ENCODE results near the gene LMAN1L.

DNA sequence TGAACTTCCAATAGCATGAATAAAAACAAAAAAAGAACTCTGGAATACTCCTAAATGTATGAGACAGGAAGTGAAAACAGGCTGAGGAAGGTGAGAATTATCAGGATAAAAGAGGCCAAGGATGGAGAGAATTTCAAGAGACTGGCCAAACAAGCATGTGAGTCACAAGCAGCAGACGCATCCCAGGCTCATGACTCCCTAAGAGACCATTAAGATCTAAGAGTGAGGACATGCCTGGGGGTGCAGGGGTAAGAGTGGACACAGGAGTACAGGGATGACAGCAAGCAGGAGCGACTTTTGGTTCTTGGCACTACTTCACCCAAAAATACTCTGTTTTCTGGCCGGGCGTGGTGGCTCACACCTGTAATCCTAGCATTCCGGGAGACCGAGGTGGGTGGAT is 53.5 kb downstream of the LMAN1L start:
- TF ChIP-seq, protein P1, sequence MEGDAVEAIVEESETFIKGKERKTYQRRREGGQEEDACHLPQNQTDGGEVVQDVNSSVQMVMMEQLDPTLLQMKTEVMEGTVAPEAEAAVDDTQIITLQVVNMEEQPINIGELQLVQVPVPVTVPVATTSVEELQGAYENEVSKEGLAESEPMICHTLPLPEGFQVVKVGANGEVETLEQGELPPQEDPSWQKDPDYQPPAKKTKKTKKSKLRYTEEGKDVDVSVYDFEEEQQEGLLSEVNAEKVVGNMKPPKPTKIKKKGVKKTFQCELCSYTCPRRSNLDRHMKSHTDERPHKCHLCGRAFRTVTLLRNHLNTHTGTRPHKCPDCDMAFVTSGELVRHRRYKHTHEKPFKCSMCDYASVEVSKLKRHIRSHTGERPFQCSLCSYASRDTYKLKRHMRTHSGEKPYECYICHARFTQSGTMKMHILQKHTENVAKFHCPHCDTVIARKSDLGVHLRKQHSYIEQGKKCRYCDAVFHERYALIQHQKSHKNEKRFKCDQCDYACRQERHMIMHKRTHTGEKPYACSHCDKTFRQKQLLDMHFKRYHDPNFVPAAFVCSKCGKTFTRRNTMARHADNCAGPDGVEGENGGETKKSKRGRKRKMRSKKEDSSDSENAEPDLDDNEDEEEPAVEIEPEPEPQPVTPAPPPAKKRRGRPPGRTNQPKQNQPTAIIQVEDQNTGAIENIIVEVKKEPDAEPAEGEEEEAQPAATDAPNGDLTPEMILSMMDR (IDR thresholded peaks at IDR 0.05), result no peak
- no peak for TF ChIP-seq POLR2A (IDR thresholded peaks at IDR 0.05)
